ENCODE data around the gene DAPK1. TPM values are rescaled to one million over a fixed set of nuclear protein-coding genes. Genes with fewer than 3 reads are reported as not detected.

DAPK1 gene
- total RNA-seq, 1 donor from 2014 or later = 168 TPM

DNA sequence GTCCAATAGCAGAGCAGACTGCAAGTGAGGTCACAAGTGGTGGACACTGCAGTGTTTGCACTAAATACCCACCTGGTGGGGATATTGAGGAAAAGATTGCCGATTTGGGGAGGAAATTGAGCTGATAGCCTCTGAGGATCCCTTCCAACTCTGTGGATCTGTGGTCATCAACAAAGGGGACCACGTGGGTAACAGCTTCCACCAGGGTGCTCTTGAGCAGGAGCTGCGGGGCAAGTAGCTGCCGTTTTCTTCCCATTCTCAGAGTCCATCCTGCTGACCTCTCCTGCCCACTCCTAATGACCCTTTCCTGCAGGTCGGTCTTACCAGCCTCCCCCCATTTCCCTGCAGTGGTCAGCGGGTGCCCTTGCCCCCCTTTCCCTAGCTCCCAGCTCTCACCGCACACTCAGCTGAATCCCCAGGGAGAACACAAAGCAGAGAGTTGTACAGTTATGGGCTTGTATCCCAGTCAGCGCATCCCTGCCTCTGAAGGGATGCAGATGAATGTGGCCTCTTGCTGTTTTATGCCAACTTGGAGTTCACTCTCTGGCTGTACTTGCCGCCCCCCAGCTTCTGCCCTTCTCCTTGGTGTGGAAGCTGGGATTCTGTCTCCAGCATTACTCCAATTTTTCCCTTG lies 18.0 kb downstream of the DAPK1 start:
- no peak for ATAC-seq
- peak overlapping the region; percentile 68 for H3K27ac ChIP-seq
- intact Hi-C loops (cut with DNase I) = no loop called here

DNA sequence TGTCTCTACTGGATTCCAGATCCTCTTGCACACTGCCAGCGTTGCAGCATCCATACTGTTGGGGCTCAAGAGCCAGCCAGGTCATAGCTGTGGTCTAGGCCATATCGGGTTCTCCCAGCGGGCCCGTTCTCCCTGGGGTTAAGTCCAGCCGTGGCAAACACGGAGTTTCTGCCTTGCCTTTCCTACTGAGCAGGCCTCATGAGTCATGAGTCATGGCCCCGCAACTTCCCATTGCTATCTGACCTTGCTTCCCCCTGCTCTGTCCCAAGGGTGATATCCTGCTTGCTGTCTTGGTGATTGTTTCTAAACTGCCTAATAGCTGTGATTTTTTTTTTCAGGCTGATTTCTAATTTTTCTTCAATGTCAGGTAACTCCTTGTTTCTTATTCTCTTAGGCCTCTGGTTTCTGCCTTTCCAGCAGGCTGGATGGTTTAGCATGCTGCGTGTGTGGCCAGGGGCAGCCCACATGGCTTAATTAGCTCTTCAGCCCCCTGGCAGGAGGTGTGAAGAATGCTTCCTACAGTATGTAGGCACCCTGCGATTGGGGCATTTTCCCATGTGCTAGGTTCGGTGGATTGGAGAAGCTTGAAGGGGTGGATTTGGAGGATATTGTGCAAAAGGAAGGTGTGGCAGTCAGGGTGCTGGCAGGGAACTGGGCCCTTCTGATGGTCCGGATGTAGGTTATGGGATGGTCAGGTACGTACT lies 18.7 kb downstream of the DAPK1 start:
- intact Hi-C loops (cut with DNase I) = no loop called here
- H3K27me3 ChIP-seq = no peaks in the 10 kb centered on the region
- ATAC-seq (peak; percentile 87), DNase-seq (peak; percentile 80)
- no peak for TF ChIP-seq CTCF (IDR thresholded peaks at IDR 0.05)
- peaks cover 63% of the 10 kb centered on the region for H3K4me1 ChIP-seq
- H3K27ac ChIP-seq = peak overlapping the region; percentile 68
- no peaks in the 10 kb centered on the region for H3K9me3 ChIP-seq
- H3K4me3 ChIP-seq = no peak overlapping the region
- no peaks in the 10 kb centered on the region for H3K36me3 ChIP-seq

More for the DNA sequence above, 18.0 kb downstream of the DAPK1 start:
- no peak overlapping the region for H3K4me3 ChIP-seq
- no peaks in the 10 kb centered on the region for H3K27me3 ChIP-seq
- peaks cover 68% of the 10 kb centered on the region for H3K4me1 ChIP-seq
- no peak for DNase-seq
- TF ChIP-seq CTCF (IDR thresholded peaks at IDR 0.05) = no peak
- H3K9me3 ChIP-seq = no peaks in the 10 kb centered on the region
- peaks cover 5% of the 10 kb centered on the region for H3K36me3 ChIP-seq

- intact Hi-C loops (cut with DNase I) = no loop called here
- ATAC-seq (no peak), DNase-seq (no peak)
- Histone ChIP-seq H3K36me3 (no peaks in the 10 kb centered on the region), H3K27ac (peak overlapping the region; percentile 68), H3K9me3 (no peaks in the 10 kb centered on the region), H3K4me1 (peaks cover 63% of the 10 kb centered on the region), H3K27me3 (no peaks in the 10 kb centered on the region), H3K4me3 (no peak overlapping the region)
- no peak for TF ChIP-seq CTCF (IDR thresholded peaks at IDR 0.05)
Measured at GRCh38 chr9:87516926-87517290, 19.2 kb downstream of the DAPK1 start.

DNA sequence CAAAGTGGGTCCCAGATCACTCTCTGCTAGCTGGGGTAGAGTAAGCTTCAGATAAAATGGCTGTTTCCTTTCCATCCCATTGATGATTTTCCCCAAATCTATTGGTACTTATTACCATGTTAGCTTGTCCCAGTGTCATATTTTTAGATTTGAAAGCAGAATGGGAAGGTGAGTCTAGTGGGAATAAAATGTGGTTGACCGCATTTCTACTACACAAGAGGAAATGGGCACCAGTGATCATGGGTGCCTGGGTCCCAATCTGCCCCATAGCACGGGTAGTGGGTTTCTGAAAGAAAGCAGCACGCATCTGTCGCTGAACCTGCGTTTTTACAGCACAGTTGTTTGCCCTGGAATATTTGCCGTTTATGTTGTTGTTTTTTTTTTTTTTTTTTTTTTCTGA lies 20.1 kb downstream of the DAPK1 start:
- H3K9me3 ChIP-seq = no peaks in the 10 kb centered on the region
- peaks cover 63% of the 10 kb centered on the region for H3K4me1 ChIP-seq
- intact Hi-C loops (cut with DNase I) = no loop called here
- H3K27me3 ChIP-seq = no peaks in the 10 kb centered on the region
- H3K27ac ChIP-seq = no peak overlapping the region
- DNase-seq (no peak), ATAC-seq (no peak)
- no peak for TF ChIP-seq CTCF (IDR thresholded peaks at IDR 0.05)
- H3K4me3 ChIP-seq = no peak overlapping the region
- no peaks in the 10 kb centered on the region for H3K36me3 ChIP-seq

GRCh38 chr9:87518702-87519335 lies 21.2 kb downstream of the DAPK1 start:
- peaks cover 57% of the 10 kb centered on the region for H3K4me1 ChIP-seq
- H3K9me3 ChIP-seq = no peaks in the 10 kb centered on the region
- DNase-seq (no peak), ATAC-seq (peak; percentile 80)
- intact Hi-C loops (cut with DNase I) = no loop called here
- H3K27me3 ChIP-seq = no peaks in the 10 kb centered on the region
- peak overlapping the region; percentile 55 for H3K27ac ChIP-seq
- no peak overlapping the region for H3K4me3 ChIP-seq
- TF ChIP-seq CTCF (IDR thresholded peaks at IDR 0.05) = no peak
- no peaks in the 10 kb centered on the region for H3K36me3 ChIP-seq

Measured in upper lobe of right lung (tissue), 1 donor.